Natural killer cell (primary cell): ENCODE results near the gene SLC12A8. TPM values are rescaled to one million over a fixed set of nuclear protein-coding genes. Genes with fewer than 3 reads are reported as not detected.

ENCODE experiments used
- ATAC-seq, 3 donors: fragments of 150-1000 bp in 2 of 3; fragments of 200-7000 bp in 1 of 3; cut with Tn5 transposase; 1 replicate in 1 of 3; 2 replicates in 2 of 3; pipeline ENCODE4 v1.10.0; 2021; ENCODE audit warnings: mild to moderate bottlenecking in 2 of 3, moderate library complexity in 2 of 3
- DNase-seq, 2 donors: peaks; one replicate each; pipeline versions ENCODE4 v3.0.0 to v3.0.0-alpha.2; 2013 to 2021; ENCODE audit warnings: mixed read lengths in 1 of 2
- H3K27ac ChIP-seq: one replicate; pipeline ENCODE4 v1.5.1; 2013; ENCODE audit warnings: mild to moderate bottlenecking, low read length
- H3K27me3 ChIP-seq: one replicate; pipeline ENCODE4 v1.6.1; 2013; ENCODE audit warnings: low read length; ENCODE audit not compliant: control insufficient read depth, insufficient read depth
- H3K36me3 ChIP-seq: one replicate; pipeline ENCODE4 v1.6.1; 2013; ENCODE audit warnings: low read length; ENCODE audit not compliant: control insufficient read depth, insufficient read depth
- H3K4me1 ChIP-seq: one replicate; pipeline ENCODE4 v1.6.1; 2013; ENCODE audit warnings: low read length; ENCODE audit not compliant: control insufficient read depth, insufficient read depth
- H3K4me3 ChIP-seq: one replicate; pipeline ENCODE4 v1.5.1; 2013; ENCODE audit warnings: low read length
- H3K9me3 ChIP-seq: one replicate; pipeline ENCODE4 v1.6.1; 2013; ENCODE audit warnings: low read length; ENCODE audit not compliant: control insufficient read depth, insufficient read depth
- H3K27ac Mint-ChIP-seq, 2 donors: one replicate each; pipeline ENCODE4 v1.8.0; 2022; ENCODE audit warnings: mild to moderate bottlenecking in 2 of 2, mixed read lengths in 2 of 2, moderate library complexity in 1 of 2
- H3K27me3 Mint-ChIP-seq, 2 donors: one replicate each; pipeline ENCODE4 v1.8.0; 2022; ENCODE audit warnings: low read depth in 2 of 2, mixed read lengths in 2 of 2
- H3K36me3 Mint-ChIP-seq: one replicate; pipeline ENCODE4 v1.8.0; 2022; ENCODE audit warnings: mixed read lengths
- H3K4me1 Mint-ChIP-seq, 2 donors: one replicate each; pipeline ENCODE4 v1.8.0; 2022; ENCODE audit warnings: mixed read lengths in 2 of 2
- H3K4me3 Mint-ChIP-seq: one replicate; pipeline ENCODE4 v1.8.0; 2022; ENCODE audit warnings: mild to moderate bottlenecking, moderate library complexity, mixed read lengths
- H3K9me3 Mint-ChIP-seq, 2 donors: one replicate each; pipeline ENCODE4 v1.8.0; 2022; ENCODE audit warnings: mixed read lengths in 2 of 2
- WGBS: methylation state at CpG from one replicate; pipeline ENCODE4 v1.1.7; 2013; ENCODE audit warnings: missing lambda C conversion rate; ENCODE audit not compliant: insufficient coverage; 5-methylcytosine and 5-hydroxymethylcytosine counted together
- intact Hi-C: fragments of 100-400 bp; cut with micrococcal nuclease; formaldehyde crosslinking; loops from one replicate; pipeline ENCODE4 v1.14.2; 2022
- total RNA-seq, 4 donors: library from RNA; stranded (reverse); fragments of 120-200 nt in 1 of 4; gene quantifications; one replicate each; pipeline versions ENCODE4 v1.2.3 to v1.2.4, GENCODE V29; 2013 to 2022
- TF ChIP-seq, protein P1 (sequence below): fragments of 200-600 bp; IDR thresholded peaks from one replicate; pipeline ENCODE4 v1.8.0; 2022; ENCODE audit warnings: antibody characterized with exemption

The SLC12A8 gene
- total RNA-seq, 3 donors from 2014 or later (not counting 1 experiment from before 2014, with no cell fraction given) = 0.25 to 1.4 (median 0.61) TPM

DNA sequence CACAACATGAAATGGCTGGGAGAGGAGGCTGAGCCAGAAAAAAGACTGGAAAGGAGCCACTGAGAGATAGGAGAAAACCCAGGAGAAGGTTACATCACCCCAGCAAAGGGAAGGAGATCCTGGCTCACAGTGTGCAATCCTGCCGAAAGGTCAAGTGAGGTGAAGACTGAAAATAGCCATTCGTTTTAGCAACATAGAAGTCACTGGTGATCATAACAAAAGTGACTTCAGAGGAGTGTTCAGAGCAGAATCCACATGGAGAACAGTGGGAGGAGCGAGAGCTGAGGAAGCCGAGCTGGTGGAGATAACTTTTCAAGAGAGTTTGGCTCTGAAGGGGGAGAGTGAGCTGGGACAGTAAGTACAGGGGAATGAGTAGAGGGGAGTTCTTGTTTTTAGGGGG lies 151.4 kb downstream of the SLC12A8 start:
- H3K27me3 Mint-ChIP-seq = peaks cover 14 to 18% of the 10 kb centered on the region in 2 donors

DNA sequence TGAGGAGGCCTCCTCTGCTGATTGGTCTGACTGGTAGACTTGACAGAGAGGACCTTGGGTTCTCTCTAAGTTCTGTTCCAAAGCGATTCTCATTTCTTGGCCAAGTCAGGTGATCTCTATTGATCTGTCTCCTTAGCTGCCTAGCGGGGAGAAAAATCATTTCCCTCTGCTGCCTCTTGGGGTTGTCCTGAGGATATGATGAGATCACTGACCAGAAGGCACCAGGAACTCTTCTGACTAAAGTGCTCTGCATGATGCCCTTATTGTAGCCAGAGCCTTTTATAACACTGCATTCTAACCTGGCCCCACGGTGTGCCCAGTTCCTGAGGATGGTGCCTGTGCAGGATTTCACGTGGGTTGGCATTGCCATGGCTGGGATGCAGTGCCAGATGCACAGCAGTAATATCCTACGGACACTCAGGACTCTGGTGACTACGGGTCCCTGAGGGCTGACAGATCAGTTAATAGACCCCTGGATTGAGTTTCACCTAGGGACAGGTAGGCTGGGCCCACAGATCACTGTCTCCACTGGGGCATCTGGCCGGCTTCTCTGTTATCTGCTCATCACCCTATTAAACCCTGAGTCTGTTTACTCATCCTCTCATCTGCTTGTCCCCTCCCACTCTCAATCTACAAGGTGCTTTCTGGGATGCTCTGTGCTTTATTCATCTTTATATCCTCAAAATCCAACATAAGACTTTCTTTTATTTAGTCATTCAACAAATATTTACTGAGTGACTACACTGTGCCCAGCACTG lies 152.9 kb downstream of the SLC12A8 start:
- Mint-ChIP-seq H3K36me3 (no peaks in the 10 kb centered on the region), H3K4me1 (peaks cover 5 to 9% of the 10 kb centered on the region in 2 donors), H3K4me3 (no peak overlapping the region), H3K27ac (no peak overlapping the region), H3K27me3 (peaks cover 14 to 18% of the 10 kb centered on the region in 2 donors), H3K9me3 (no peaks in the 10 kb centered on the region)
- TF ChIP-seq, protein P1, sequence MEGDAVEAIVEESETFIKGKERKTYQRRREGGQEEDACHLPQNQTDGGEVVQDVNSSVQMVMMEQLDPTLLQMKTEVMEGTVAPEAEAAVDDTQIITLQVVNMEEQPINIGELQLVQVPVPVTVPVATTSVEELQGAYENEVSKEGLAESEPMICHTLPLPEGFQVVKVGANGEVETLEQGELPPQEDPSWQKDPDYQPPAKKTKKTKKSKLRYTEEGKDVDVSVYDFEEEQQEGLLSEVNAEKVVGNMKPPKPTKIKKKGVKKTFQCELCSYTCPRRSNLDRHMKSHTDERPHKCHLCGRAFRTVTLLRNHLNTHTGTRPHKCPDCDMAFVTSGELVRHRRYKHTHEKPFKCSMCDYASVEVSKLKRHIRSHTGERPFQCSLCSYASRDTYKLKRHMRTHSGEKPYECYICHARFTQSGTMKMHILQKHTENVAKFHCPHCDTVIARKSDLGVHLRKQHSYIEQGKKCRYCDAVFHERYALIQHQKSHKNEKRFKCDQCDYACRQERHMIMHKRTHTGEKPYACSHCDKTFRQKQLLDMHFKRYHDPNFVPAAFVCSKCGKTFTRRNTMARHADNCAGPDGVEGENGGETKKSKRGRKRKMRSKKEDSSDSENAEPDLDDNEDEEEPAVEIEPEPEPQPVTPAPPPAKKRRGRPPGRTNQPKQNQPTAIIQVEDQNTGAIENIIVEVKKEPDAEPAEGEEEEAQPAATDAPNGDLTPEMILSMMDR = no peak
- intact Hi-C loops = no loop called here
- Histone ChIP-seq H3K4me1 (peaks cover 6% of the 10 kb centered on the region), H3K4me3 (no peak overlapping the region), H3K27me3 (no peaks in the 10 kb centered on the region), H3K27ac (no peak overlapping the region), H3K9me3 (no peaks in the 10 kb centered on the region), H3K36me3 (no peaks in the 10 kb centered on the region)
- ATAC-seq (no peak), DNase-seq (no peak)
- WGBS = 85% methylated on average over 7 of the region's 7 CpGs

More for the DNA sequence above, 151.4 kb downstream of the SLC12A8 start:
- H3K4me1 Mint-ChIP-seq = peaks cover 0 to 3% of the 10 kb centered on the region in 2 donors
- no peak for ATAC-seq
- no peaks in the 10 kb centered on the region for H3K36me3 Mint-ChIP-seq
- Histone ChIP-seq H3K4me1 (peaks cover 5% of the 10 kb centered on the region), H3K36me3 (no peaks in the 10 kb centered on the region), H3K9me3 (no peaks in the 10 kb centered on the region), H3K27ac (no peak overlapping the region), H3K4me3 (no peak overlapping the region), H3K27me3 (no peaks in the 10 kb centered on the region)
- H3K4me3 Mint-ChIP-seq = no peak overlapping the region
- DNase-seq = no peak
- TF ChIP-seq, protein P1 = no peak
- H3K27ac Mint-ChIP-seq = no peak overlapping the region
- H3K9me3 Mint-ChIP-seq = no peaks in the 10 kb centered on the region
- intact Hi-C loops = no loop called here
- 89% methylated on average over 4 of the region's 4 CpGs for WGBS

DNA sequence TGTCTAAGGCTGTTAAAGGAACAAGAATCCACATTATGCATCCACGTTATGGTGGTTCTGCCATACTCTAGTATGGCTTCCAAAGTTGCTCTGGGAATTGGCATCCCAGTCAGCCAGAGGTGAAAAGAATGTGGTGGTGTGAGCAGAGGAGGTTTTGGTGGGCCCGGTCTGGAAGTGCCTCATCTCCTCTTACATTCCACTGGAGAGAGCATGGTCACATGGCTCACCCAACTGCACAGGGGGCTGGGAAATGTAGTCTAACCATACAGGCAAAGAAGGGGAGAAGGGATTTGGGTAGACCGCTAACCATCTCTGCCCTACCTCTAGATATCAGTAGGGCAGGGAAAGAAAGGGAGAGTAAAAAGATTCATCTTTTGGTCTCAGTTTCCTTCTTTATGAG lies 153.6 kb downstream of the SLC12A8 start:
- peaks cover 12 to 16% of the 10 kb centered on the region in 2 donors for H3K4me1 Mint-ChIP-seq
- Histone ChIP-seq H3K36me3 (no peaks in the 10 kb centered on the region), H3K9me3 (no peaks in the 10 kb centered on the region), H3K4me3 (no peak overlapping the region), H3K27ac (no peak overlapping the region), H3K27me3 (no peaks in the 10 kb centered on the region), H3K4me1 (peaks cover 7% of the 10 kb centered on the region)
- H3K4me3 Mint-ChIP-seq = no peak overlapping the region
- H3K27me3 Mint-ChIP-seq = peaks cover 14 to 18% of the 10 kb centered on the region in 2 donors
- 100% methylated on average over 1 of the region's 3 CpGs for WGBS
- TF ChIP-seq, protein P1 = no peak
- H3K27ac Mint-ChIP-seq = no peak overlapping the region
- intact Hi-C loops = no loop called here
- no peaks in the 10 kb centered on the region for H3K9me3 Mint-ChIP-seq
- no peaks in the 10 kb centered on the region for H3K36me3 Mint-ChIP-seq
- no peak for ATAC-seq
- DNase-seq = no peak

DNA sequence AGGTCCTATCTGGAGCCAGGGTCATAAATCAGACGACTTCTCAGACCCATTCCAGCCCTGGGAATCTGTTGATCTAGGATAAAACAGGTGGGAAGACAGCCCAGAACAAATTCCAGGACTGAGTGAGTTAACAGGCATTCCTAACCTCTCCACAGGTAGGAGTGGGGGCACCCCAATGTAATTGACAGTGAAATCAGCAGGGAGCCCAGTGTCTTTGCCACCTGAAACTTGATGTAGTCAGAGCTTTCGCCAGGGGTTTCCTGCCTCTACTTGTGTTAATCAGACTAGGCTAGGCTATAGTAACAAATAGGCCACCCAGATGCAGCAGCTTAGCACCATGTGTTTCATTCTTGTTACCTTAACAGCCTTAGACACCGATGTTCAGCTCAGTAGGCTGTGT lies 154.0 kb downstream of the SLC12A8 start:
- peaks cover 16 to 20% of the 10 kb centered on the region in 2 donors for H3K4me1 Mint-ChIP-seq
- intact Hi-C loops = no loop called here
- no peaks in the 10 kb centered on the region for H3K9me3 Mint-ChIP-seq
- ATAC-seq (no peak), DNase-seq (no peak)
- Histone ChIP-seq H3K4me1 (peaks cover 12% of the 10 kb centered on the region), H3K36me3 (no peaks in the 10 kb centered on the region), H3K27ac (no peak overlapping the region), H3K27me3 (no peaks in the 10 kb centered on the region), H3K4me3 (no peak overlapping the region), H3K9me3 (no peaks in the 10 kb centered on the region)
- 93% methylated on average over 3 of the region's 3 CpGs for WGBS
- no peak overlapping the region for H3K4me3 Mint-ChIP-seq
- H3K36me3 Mint-ChIP-seq = no peaks in the 10 kb centered on the region
- peaks cover 14 to 15% of the 10 kb centered on the region in 2 donors for H3K27me3 Mint-ChIP-seq
- TF ChIP-seq, protein P1 = no peak
- no peak overlapping the region for H3K27ac Mint-ChIP-seq
